ENCODE data around the gene RNF26. TPM values are rescaled to one million over a fixed set of nuclear protein-coding genes. Genes with fewer than 3 reads are reported as not detected.

RNF26 gene
- 40.6 TPM for polyA plus RNA-seq (2012; ENCODE audit: insufficient read depth, insufficient read length)

- peak within 1 kb of the TSS; percentile 96 for H3K4me3 ChIP-seq (ENCODE audit: low read length)
- DNase-seq (ENCODE audit: low read depth, low spot score), result peak; percentile 99
These were observed at the start of gene RNF26 for GRCh38 chr11:119334174-119334930. Gene RNF26, plus strand, starts transcription at chr11:119334527. Its CDS starts 596 bp downstream, at chr11:119335123.

- no peak for DNase-seq (ENCODE audit: low read depth, low spot score)
- H3K4me3 ChIP-seq (ENCODE audit: low read length), result no peak overlapping the region
These were observed 48.9 kb upstream of the RNF26 start for GRCh38 chr11:119285431-119285830.

GRCh38 chr11:119288219-119288618 lies 46.1 kb upstream of the RNF26 start:
- no peak for DNase-seq (ENCODE audit: low read depth, low spot score)
- H3K4me3 ChIP-seq (ENCODE audit: low read length), result no peak overlapping the region

- H3K4me3 ChIP-seq (ENCODE audit: low read length), result no peak overlapping the region
- no peak for DNase-seq (ENCODE audit: low read depth, low spot score)
These were observed 43.3 kb upstream of the RNF26 start for GRCh38 chr11:119290894-119291497.

GRCh38 chr11:119293461-119293860 lies 40.9 kb upstream of the RNF26 start:
- no peak for DNase-seq (ENCODE audit: low read depth, low spot score)
- H3K4me3 ChIP-seq (ENCODE audit: low read length), result no peak overlapping the region

GRCh38 chr11:119295178-119295577 lies 39.1 kb upstream of the RNF26 start:
- no peak overlapping the region for H3K4me3 ChIP-seq (ENCODE audit: low read length)
- DNase-seq (ENCODE audit: low read depth, low spot score), result no peak

GRCh38 chr11:119297938-119298337 lies 36.4 kb upstream of the RNF26 start:
- no peak for DNase-seq (ENCODE audit: low read depth, low spot score)
- H3K4me3 ChIP-seq (ENCODE audit: low read length), result no peak overlapping the region

GRCh38 chr11:119298726-119299125 lies 35.6 kb upstream of the RNF26 start:
- no peak for DNase-seq (ENCODE audit: low read depth, low spot score)
- H3K4me3 ChIP-seq (ENCODE audit: low read length), result no peak overlapping the region

- H3K4me3 ChIP-seq (ENCODE audit: low read length), result no peak overlapping the region
- no peak for DNase-seq (ENCODE audit: low read depth, low spot score)
These were observed 34.9 kb upstream of the RNF26 start for GRCh38 chr11:119299416-119299815.

- H3K4me3 ChIP-seq (ENCODE audit: low read length), result no peak overlapping the region
- DNase-seq (ENCODE audit: low read depth, low spot score), result no peak
These were observed 33.9 kb upstream of the RNF26 start for GRCh38 chr11:119300198-119300964.

GRCh38 chr11:119303227-119303718 lies 31.1 kb upstream of the RNF26 start:
- no peak for DNase-seq (ENCODE audit: low read depth, low spot score)
- H3K4me3 ChIP-seq (ENCODE audit: low read length), result no peak overlapping the region

GRCh38 chr11:119305556-119306372 lies 28.6 kb upstream of the RNF26 start:
- H3K4me3 ChIP-seq (ENCODE audit: low read length), result no peak overlapping the region
- no peak for DNase-seq (ENCODE audit: low read depth, low spot score)

- no peak overlapping the region; the same call in 1 of the 2 replicates for H3K4me3 ChIP-seq (ENCODE audit: low read length)
- DNase-seq (ENCODE audit: low read depth, low spot score), result peak; percentile 59
These were observed 27.9 kb upstream of the RNF26 start for GRCh38 chr11:119306373-119306890.

GRCh38 chr11:119307219-119307618 lies 27.1 kb upstream of the RNF26 start:
- H3K4me3 ChIP-seq (ENCODE audit: low read length), result no peak overlapping the region
- no peak for DNase-seq (ENCODE audit: low read depth, low spot score)

GRCh38 chr11:119307974-119308373 lies 26.4 kb upstream of the RNF26 start:
- no peak for DNase-seq (ENCODE audit: low read depth, low spot score)
- no peak overlapping the region for H3K4me3 ChIP-seq (ENCODE audit: low read length)

GRCh38 chr11:119309411-119309810 lies 24.9 kb upstream of the RNF26 start:
- no peak overlapping the region for H3K4me3 ChIP-seq (ENCODE audit: low read length)
- no peak for DNase-seq (ENCODE audit: low read depth, low spot score)

GRCh38 chr11:119309953-119310681 lies 24.2 kb upstream of the RNF26 start:
- DNase-seq (ENCODE audit: low read depth, low spot score), result no peak
- no peak overlapping the region for H3K4me3 ChIP-seq (ENCODE audit: low read length)

- H3K4me3 ChIP-seq (ENCODE audit: low read length), result no peak overlapping the region
- DNase-seq (ENCODE audit: low read depth, low spot score), result no peak
These were observed 23.7 kb upstream of the RNF26 start for GRCh38 chr11:119310682-119311052.

All from Jurkat, Clone E6-1 (cell line).